ENCODE results near the gene GNAI2.
"Not testable (repeated sequence)": the region's sequence is repeated elsewhere in the genome, so short reads cannot be mapped to it uniquely, and the experiment has no call there.

The GNAI2 gene

GRCh38 chr3:50260027-50260941 is 24.3 kb downstream of the GNAI2 start:
- FAIRE-seq (no peak), DNase-seq (ENCODE audit: insufficient read length, low spot score) (peak; percentile 100)
- TF ChIP-seq, protein P1, sequence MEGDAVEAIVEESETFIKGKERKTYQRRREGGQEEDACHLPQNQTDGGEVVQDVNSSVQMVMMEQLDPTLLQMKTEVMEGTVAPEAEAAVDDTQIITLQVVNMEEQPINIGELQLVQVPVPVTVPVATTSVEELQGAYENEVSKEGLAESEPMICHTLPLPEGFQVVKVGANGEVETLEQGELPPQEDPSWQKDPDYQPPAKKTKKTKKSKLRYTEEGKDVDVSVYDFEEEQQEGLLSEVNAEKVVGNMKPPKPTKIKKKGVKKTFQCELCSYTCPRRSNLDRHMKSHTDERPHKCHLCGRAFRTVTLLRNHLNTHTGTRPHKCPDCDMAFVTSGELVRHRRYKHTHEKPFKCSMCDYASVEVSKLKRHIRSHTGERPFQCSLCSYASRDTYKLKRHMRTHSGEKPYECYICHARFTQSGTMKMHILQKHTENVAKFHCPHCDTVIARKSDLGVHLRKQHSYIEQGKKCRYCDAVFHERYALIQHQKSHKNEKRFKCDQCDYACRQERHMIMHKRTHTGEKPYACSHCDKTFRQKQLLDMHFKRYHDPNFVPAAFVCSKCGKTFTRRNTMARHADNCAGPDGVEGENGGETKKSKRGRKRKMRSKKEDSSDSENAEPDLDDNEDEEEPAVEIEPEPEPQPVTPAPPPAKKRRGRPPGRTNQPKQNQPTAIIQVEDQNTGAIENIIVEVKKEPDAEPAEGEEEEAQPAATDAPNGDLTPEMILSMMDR (IDR thresholded peaks at IDR 0.05; ENCODE audit: insufficient read depth, missing control alignments), result peak; percentile 84

DNA sequence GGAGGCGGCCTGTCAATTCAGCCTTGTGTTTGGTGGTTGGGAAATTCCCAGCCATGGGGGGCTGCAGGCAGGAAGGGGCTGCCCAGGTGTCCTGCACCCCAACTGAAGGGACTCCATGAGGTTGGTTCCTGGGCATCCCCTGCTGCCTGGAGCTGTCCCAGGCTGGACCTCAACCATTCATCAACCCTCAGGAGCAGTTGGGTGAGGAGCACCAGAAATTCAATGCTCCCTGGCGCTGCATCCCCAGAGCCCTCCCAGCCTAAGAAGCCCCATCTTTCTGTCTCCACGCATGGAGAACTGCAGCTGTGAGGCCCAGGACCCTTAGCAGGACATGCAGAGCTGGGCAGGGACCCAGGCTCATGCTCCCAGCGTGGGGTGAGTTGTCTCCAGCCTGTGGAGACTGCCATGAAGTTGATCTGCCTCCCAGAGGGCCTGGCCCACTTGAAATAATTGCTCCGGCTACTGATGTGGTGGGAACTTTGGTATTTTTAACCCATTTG is 25.0 kb downstream of the GNAI2 start:
- FAIRE-seq, result no peak
- DNase-seq (ENCODE audit: insufficient read length, low spot score), result no peak
- TF ChIP-seq, protein P1 (IDR thresholded peaks at IDR 0.05; ENCODE audit: insufficient read depth, missing control alignments), result no peak

DNA sequence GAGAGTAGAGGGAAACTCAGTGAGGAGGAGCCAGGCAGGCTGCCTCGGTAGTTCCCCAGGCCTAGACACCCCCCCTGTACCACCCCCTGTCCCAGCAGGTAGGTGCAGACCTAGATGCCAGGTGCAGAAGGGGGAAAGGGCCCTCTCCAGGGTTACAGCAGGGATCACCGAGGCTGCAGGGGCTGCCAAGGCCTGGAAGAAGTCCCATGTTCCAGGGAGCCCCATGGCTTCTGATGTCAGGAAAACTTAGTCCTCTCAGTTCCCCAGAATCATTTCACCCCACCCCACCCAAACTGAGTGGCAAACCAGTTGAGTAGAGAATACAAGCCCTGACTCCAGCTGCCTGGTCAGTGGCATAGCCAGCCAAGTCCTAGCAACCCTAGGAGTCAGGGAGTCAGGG is 25.5 kb downstream of the GNAI2 start:
- no peak for DNase-seq (ENCODE audit: insufficient read length, low spot score)
- TF ChIP-seq, protein P1 (IDR thresholded peaks at IDR 0.05; ENCODE audit: insufficient read depth, missing control alignments), result no peak
- no peak for FAIRE-seq

DNA sequence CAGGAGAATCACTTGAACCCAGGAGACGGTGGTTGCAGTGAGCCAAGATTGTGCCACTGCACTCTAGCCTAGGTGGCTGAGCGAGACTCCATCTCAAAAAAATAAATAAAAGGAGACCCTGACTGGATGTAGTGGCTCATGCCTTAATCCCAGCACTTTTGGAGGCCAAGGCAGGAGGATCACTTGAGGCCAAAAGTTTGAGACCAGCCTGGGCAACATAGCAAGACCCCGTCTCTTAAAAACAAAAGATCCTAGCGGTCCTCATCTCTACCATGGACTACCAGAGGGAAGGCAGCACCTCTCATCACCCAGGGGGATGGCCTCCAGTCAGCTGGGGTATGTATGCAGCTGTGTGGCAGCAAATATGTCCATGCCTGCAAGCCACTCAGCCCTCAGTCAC is 26.2 kb downstream of the GNAI2 start:
- FAIRE-seq; DNase-seq (ENCODE audit: insufficient read length, low spot score): not testable (repeated sequence)

DNA sequence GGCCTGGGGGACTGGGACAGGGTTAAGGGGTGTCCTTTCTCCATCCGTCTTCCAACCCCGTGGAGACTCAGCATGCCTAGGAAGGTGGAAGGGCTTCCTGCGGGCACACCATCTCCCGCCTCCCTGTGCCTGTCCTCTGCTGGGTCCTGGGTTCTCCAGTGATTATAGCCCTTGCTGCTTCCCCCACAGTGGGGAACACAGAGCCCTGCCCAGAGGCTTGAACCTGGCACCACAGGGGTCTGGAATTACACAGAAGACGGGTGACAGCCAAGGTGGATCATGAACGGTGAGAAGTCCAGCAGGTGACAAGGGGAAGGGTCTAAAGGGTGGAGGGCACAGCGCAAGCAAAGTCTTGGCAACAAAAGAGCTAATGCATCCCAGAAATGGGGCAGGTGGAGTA is 26.8 kb downstream of the GNAI2 start:
- DNase-seq (ENCODE audit: insufficient read length, low spot score), result no peak
- FAIRE-seq, result no peak
- TF ChIP-seq, protein P1 (IDR thresholded peaks at IDR 0.05; ENCODE audit: insufficient read depth, missing control alignments), result no peak

GRCh38 chr3:50263478-50264382 is 27.7 kb downstream of the GNAI2 start:
- DNase-seq (ENCODE audit: insufficient read length, low spot score) (no peak), FAIRE-seq (no peak)
- TF ChIP-seq, protein P1 (IDR thresholded peaks at IDR 0.05; ENCODE audit: insufficient read depth, missing control alignments), result no peak

DNA sequence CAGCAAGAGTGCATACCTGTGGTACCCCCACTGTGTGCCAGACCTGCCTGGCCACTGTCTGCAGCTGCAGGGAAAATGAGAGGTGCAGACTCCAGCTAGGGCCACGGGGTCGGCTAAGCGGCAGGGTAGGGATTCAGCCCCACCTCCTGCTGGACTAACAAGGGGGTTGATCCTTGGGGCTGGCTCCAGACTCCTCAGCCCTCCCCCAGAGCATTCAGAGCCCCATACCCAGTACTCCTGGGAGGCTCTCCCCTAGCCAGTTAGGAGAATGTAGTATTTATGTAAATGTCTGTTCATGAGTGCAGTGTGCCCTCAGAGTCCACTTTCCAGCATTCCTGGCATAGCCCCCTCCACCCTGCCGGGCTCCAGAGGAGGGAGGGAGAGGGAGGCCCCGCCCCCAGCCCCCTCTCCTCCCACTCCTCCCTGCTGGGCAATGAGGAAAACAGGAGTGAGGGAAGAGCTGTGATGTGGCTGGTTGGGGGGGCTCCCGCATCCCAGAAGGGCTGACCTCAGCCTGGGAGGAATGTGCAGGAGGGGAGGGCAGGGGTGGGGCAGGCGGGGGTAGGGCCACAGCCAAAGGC is 28.5 kb downstream of the GNAI2 start:
- DNase-seq (ENCODE audit: insufficient read length, low spot score), result peak; percentile 51
- TF ChIP-seq, protein P1 (IDR thresholded peaks at IDR 0.05; ENCODE audit: insufficient read depth, missing control alignments), result no peak
- no peak for FAIRE-seq

Data from D721Med (cell line).